Liver (tissue), 9 donors: Measurements from ENCODE around the gene FAM53B. TPM values are rescaled to one million over a fixed set of nuclear protein-coding genes. Genes with fewer than 3 reads are reported as not detected.
A peak's percentile ranks its signal among the peaks of the same experiment; 100 is the strongest.

Source experiments
- DNase-seq: peaks from one replicate; pipeline ENCODE4 v3.0.0-alpha.2; 2017; ENCODE audit warnings: low spot score
- H3K27ac ChIP-seq, 2 donors: one replicate each; pipeline ENCODE4 v1.7.0; 2013; ENCODE audit warnings: inconsistent platforms in 2 of 2, low read length in 2 of 2, control low read depth in 1 of 2, low read depth in 1 of 2, mild to moderate bottlenecking in 1 of 2
- H3K27me3 ChIP-seq, 4 donors: one replicate each; pipeline versions ENCODE4 v1.6.1 to v1.7.0; 2013; ENCODE audit warnings: low read length in 3 of 4, inconsistent platforms in 1 of 4, mild to moderate bottlenecking in 1 of 4, moderate library complexity in 1 of 4; ENCODE audit not compliant: control insufficient read depth in 4 of 4, insufficient read depth in 4 of 4
- H3K36me3 ChIP-seq, 4 donors: one replicate each; pipeline versions ENCODE4 v1.6.1 to v1.7.0; 2013; ENCODE audit warnings: low read length in 3 of 4, mild to moderate bottlenecking in 3 of 4, low read depth in 1 of 4, moderate library complexity in 1 of 4; ENCODE audit not compliant: control insufficient read depth in 4 of 4, insufficient read depth in 3 of 4
- H3K4me1 ChIP-seq, 4 donors: one replicate each; pipeline versions ENCODE4 v1.6.1 to v1.7.0; 2013; ENCODE audit warnings: low read length in 3 of 4, mild to moderate bottlenecking in 3 of 4, moderate library complexity in 1 of 4; ENCODE audit not compliant: control insufficient read depth in 4 of 4, insufficient read depth in 4 of 4
- H3K4me3 ChIP-seq, 3 donors: one replicate each; pipeline versions ENCODE4 v1.6.1 to v1.7.0; 2013; ENCODE audit warnings: low read length in 3 of 3, control low read depth in 1 of 3, low read depth in 1 of 3, mild to moderate bottlenecking in 1 of 3
- H3K9ac ChIP-seq, 2 donors: one replicate each; pipeline ENCODE4 v1.7.0; 2013; ENCODE audit warnings: low read length in 2 of 2, mild to moderate bottlenecking in 2 of 2, moderate library complexity in 2 of 2, control low read depth in 1 of 2, low read depth in 1 of 2
- H3K9me3 ChIP-seq, 4 donors: one replicate each; pipeline versions ENCODE4 v1.6.1 to v1.7.0; 2013; ENCODE audit warnings: low read length in 3 of 4; ENCODE audit not compliant: control insufficient read depth in 4 of 4
- EGR1 ChIP-seq, 2 donors: IDR thresholded peaks; 2 replicates each; pipeline ENCODE4 v1.6.1; 2016 to 2018; ENCODE audit warnings: antibody characterized with exemption in 2 of 2, low read depth in 2 of 2
- FOXA1 ChIP-seq: IDR thresholded peaks from 2 replicates; pipeline ENCODE4 v1.6.1; 2016; ENCODE audit warnings: antibody characterized with exemption
- FOXA2 ChIP-seq: IDR thresholded peaks from 2 replicates; pipeline ENCODE4 v1.6.1; 2016; ENCODE audit warnings: antibody characterized with exemption
- GABPA ChIP-seq, 2 donors: IDR thresholded peaks in 1 of 2; conservative IDR thresholded peaks in 1 of 2; 2 replicates each; pipeline ENCODE4 v1.6.1; 2016; ENCODE audit warnings: antibody characterized with exemption in 2 of 2, mild to moderate bottlenecking in 1 of 2, moderate library complexity in 1 of 2
- HNF4A ChIP-seq, 2 donors: conservative IDR thresholded peaks; 2 replicates each; pipeline ENCODE4 v1.6.1; 2016; ENCODE audit warnings: antibody characterized with exemption in 2 of 2, mild to moderate bottlenecking in 2 of 2
- HNF4G ChIP-seq: IDR thresholded peaks from 2 replicates; pipeline ENCODE4 v1.6.1; 2016; ENCODE audit warnings: antibody characterized with exemption
- JUND ChIP-seq, 2 donors: IDR thresholded peaks; 2 replicates each; pipeline ENCODE4 v1.6.1; 2016; ENCODE audit warnings: antibody characterized with exemption in 2 of 2
- NR2F2 ChIP-seq: IDR thresholded peaks from 2 replicates; pipeline ENCODE4 v1.6.1; 2016; ENCODE audit warnings: antibody characterized with exemption
- RAD21 ChIP-seq, 2 donors: IDR thresholded peaks; 2 replicates each; pipeline ENCODE4 v1.6.1; 2016; ENCODE audit warnings: antibody characterized with exemption in 2 of 2, mild to moderate bottlenecking in 2 of 2
- RXRA ChIP-seq, 2 donors: IDR thresholded peaks; 2 replicates each; pipeline ENCODE4 v1.6.1; 2017 to 2018; ENCODE audit warnings: antibody characterized with exemption in 2 of 2, mild to moderate bottlenecking in 1 of 2
- SP1 ChIP-seq: IDR thresholded peaks from 2 replicates; pipeline ENCODE4 v1.6.1; 2018; ENCODE audit warnings: antibody characterized with exemption, mild to moderate bottlenecking
- TAF1 ChIP-seq: conservative IDR thresholded peaks from 2 replicates; pipeline ENCODE4 v1.6.1; 2016; ENCODE audit warnings: antibody characterized with exemption, mild to moderate bottlenecking
- YY1 ChIP-seq: IDR thresholded peaks from 2 replicates; pipeline ENCODE4 v1.6.1; 2016; ENCODE audit warnings: antibody characterized with exemption, mild to moderate bottlenecking
- WGBS: extraction: QIAGEN DNeasy Blood & Tissue Kit; methylation state at CpG from one replicate; pipeline ENCODE4 v1.1.7; 2013; 5-methylcytosine and 5-hydroxymethylcytosine counted together
- polyA plus RNA-seq, 2 donors: library from polyadenylated mRNA; stranded (reverse) in 1 of 2; unstranded in 1 of 2; fragments of 200-250 nt in 1 of 2; fragments of >200 nt in 1 of 2; fragmentation: Nextera tagmentation in 1 of 2; extraction: Ambion mirVana in 1 of 2; gene quantifications; one replicate each; pipeline versions ENCODE4 v1.2.1 to v1.2.3, GENCODE V29; 2013 to 2015
- total RNA-seq, 2 donors: library from RNA; depleted of rRNA; stranded (reverse); fragments of >200 nt; gene quantifications; one replicate each; pipeline ENCODE4 v1.2.3, GENCODE V29; 2014
- TF ChIP-seq, protein P1 (sequence below): IDR thresholded peaks from 2 replicates; pipeline ENCODE4 v1.6.1; 2016; ENCODE audit warnings: antibody characterized with exemption
- TF ChIP-seq, protein P2 (sequence below): IDR thresholded peaks from 2 replicates; pipeline ENCODE4 v1.6.1; 2016; ENCODE audit warnings: antibody characterized with exemption
- TF ChIP-seq, protein P3 (sequence below): IDR thresholded peaks from 2 replicates; pipeline ENCODE4 v1.6.1; 2016; ENCODE audit warnings: antibody characterized with exemption, mild to moderate bottlenecking
- TF ChIP-seq, protein P4 (sequence below): IDR thresholded peaks from 2 replicates; pipeline ENCODE4 v1.6.1; 2016; ENCODE audit warnings: antibody characterized with exemption
- donor health status: healthy.
- donor health status: healthy.
- donor health status: healthy.
- donor health status: healthy.
- donor health status: healthy.

Gene FAM53B
- total and polyA plus RNA-seq, 4 donors: 1.1 to 24.0 (median 6.3) TPM

DNA sequence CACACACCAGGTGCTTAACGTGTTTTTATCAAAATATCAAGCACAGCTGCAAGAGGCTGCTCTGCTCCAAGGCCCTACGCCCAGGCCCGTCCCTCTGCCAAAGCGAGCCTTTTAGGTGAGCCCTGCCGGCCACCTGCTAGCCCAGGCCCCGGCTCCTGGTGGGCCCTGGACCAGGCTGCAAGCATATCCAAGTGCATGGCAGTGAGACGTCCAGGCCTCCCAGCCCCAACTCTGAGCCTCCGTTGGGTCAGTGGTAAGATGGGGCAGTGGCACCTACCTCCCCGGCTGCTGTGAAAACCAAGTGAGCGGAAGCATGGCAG, 146.4 kb downstream of the FAM53B start:
- Histone ChIP-seq H3K4me3 (no peak overlapping the region), H3K9ac (no peak overlapping the region), H3K27me3 (no peaks in the 10 kb centered on the region), H3K27ac (no peak overlapping the region), H3K36me3 (no peaks in the 10 kb centered on the region), H3K9me3 (no peaks in the 10 kb centered on the region), H3K4me1 (peaks cover 0 to 7% (median 0%) of the 10 kb centered on the region in 4 donors)
- TF ChIP-seq FOXA1 (no peak), GABPA (IDR thresholded peaks at IDR 0.05 in 1 of 2, conservative IDR thresholded peaks at IDR 0.05 in 1 of 2) (no peak), HNF4G (no peak), RXRA (IDR thresholded peaks at IDR 0.05) (no peak)
- 94% methylated on average over 10 of the region's 10 CpGs for WGBS
- DNase-seq: no peak

DNA sequence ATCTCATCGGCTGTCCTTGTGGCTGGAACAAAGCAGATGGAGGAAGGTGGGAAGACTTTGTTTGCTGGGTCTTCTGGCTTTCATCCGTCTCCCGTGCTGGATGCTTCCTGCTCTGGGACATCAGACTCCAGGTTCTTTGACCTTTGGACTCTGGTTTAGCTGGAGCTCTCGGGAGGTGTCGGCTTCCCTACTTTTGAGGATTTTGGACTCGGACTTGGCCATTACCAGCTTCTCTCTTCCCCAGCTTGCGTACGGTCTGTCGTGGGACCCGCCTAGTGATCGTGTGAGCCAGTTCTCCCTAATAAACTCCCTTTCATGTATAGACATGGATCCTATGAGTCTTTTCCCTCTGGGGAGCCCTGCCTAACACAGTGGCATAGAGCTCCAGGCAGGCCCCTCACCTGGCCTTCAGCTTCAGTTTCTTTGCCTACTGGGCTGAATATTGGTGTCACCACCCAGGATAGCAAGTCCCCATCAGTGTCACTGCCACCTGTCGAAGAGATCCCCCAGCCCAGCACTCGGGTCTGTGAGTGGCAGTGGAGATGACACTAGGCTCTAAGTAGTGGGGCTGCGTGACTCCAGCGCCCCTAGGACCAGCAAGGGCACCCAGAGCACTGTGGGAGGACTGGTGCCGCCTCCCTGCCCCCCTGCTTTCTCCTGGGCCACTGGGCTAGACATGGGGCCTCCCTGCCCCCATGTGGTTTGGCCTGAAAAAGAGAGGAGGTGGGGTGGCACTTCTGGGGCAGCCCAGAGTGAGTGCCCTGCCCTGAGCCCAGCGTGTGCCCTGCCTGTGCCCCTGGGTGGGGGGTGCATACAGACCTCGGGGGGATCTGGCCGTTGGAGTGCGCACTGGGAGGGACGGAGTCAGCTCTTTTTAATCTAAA, 147.0 kb downstream of the FAM53B start:
- no peaks in the 10 kb centered on the region for H3K27me3 ChIP-seq
- peaks cover 0 to 7% (median 0%) of the 10 kb centered on the region in 4 donors for H3K4me1 ChIP-seq
- H3K27ac ChIP-seq: no peak overlapping the region
- H3K9me3 ChIP-seq: no peaks in the 10 kb centered on the region
- H3K9ac ChIP-seq: no peak overlapping the region
- H3K36me3 ChIP-seq: no peaks in the 10 kb centered on the region
- no peak for DNase-seq
- TF ChIP-seq HNF4A (conservative IDR thresholded peaks at IDR 0.05) (peak; percentile 70 to 85), HNF4G (peak; percentile 72)
- TF ChIP-seq, protein P1, sequence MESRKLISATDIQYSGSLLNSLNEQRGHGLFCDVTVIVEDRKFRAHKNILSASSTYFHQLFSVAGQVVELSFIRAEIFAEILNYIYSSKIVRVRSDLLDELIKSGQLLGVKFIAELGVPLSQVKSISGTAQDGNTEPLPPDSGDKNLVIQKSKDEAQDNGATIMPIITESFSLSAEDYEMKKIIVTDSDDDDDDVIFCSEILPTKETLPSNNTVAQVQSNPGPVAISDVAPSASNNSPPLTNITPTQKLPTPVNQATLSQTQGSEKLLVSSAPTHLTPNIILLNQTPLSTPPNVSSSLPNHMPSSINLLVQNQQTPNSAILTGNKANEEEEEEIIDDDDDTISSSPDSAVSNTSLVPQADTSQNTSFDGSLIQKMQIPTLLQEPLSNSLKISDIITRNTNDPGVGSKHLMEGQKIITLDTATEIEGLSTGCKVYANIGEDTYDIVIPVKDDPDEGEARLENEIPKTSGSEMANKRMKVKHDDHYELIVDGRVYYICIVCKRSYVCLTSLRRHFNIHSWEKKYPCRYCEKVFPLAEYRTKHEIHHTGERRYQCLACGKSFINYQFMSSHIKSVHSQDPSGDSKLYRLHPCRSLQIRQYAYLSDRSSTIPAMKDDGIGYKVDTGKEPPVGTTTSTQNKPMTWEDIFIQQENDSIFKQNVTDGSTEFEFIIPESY: no peak
- 70% methylated on average over 21 of the region's 21 CpGs for WGBS
- no peak overlapping the region for H3K4me3 ChIP-seq

DNA sequence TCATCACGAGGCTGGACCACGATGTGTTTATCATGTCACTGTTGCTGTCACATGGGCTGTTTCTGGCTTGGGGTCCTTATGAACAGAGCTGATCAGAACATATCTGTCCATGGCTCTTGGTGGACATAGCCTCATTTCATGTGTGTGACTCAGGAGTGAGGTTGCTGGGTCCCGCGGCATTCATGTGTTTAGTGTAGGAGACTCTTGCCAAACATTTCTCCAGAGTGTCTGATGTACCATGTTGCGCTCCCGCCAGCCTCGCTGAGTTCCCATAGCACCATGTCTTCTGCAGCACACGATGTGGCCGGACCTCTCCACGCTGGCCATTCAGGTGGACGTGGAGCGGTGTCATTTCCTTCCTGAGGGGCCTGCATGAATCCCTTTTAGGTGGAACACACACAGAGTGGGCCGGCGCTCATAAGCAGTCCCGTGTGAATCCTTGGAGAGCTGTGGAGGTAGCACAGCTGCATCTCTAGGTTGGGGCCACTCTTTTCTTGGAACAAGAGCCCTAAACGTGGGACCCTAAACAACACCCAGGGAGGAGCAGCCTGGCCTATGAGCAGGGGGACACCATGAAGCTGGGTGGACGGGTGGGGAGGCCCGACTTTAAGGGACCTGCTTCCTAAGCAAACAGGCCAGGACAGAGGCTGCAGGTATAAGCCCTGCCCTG, 147.9 kb downstream of the FAM53B start:
- no peak overlapping the region for H3K4me3 ChIP-seq
- H3K9ac ChIP-seq: no peak overlapping the region
- 91% methylated on average over 18 of the region's 18 CpGs for WGBS
- H3K27ac ChIP-seq: no peak overlapping the region
- H3K36me3 ChIP-seq: no peaks in the 10 kb centered on the region
- DNase-seq: no peak
- no peaks in the 10 kb centered on the region for H3K9me3 ChIP-seq
- H3K27me3 ChIP-seq: no peaks in the 10 kb centered on the region
- peaks cover 0 to 7% (median 0%) of the 10 kb centered on the region in 4 donors for H3K4me1 ChIP-seq
- TF ChIP-seq GABPA (IDR thresholded peaks at IDR 0.05 in 1 of 2, conservative IDR thresholded peaks at IDR 0.05 in 1 of 2) (no peak), SP1 (no peak), JUND (IDR thresholded peaks at IDR 0.05) (no peak), FOXA1 (no peak), FOXA2 (no peak), RAD21 (IDR thresholded peaks at IDR 0.05) (no peak), HNF4G (no peak), NR2F2 (no peak), TAF1 (no peak), HNF4A (conservative IDR thresholded peaks at IDR 0.05) (no peak), EGR1 (IDR thresholded peaks at IDR 0.05; ENCODE audit: low read depth in 2 of 2) (no peak), YY1 (no peak), RXRA (IDR thresholded peaks at IDR 0.05) (no peak)
- TF ChIP-seq, protein P2, sequence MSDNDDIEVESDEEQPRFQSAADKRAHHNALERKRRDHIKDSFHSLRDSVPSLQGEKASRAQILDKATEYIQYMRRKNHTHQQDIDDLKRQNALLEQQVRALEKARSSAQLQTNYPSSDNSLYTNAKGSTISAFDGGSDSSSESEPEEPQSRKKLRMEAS: no peak
- TF ChIP-seq, protein P1: no peak
- TF ChIP-seq, protein P3, sequence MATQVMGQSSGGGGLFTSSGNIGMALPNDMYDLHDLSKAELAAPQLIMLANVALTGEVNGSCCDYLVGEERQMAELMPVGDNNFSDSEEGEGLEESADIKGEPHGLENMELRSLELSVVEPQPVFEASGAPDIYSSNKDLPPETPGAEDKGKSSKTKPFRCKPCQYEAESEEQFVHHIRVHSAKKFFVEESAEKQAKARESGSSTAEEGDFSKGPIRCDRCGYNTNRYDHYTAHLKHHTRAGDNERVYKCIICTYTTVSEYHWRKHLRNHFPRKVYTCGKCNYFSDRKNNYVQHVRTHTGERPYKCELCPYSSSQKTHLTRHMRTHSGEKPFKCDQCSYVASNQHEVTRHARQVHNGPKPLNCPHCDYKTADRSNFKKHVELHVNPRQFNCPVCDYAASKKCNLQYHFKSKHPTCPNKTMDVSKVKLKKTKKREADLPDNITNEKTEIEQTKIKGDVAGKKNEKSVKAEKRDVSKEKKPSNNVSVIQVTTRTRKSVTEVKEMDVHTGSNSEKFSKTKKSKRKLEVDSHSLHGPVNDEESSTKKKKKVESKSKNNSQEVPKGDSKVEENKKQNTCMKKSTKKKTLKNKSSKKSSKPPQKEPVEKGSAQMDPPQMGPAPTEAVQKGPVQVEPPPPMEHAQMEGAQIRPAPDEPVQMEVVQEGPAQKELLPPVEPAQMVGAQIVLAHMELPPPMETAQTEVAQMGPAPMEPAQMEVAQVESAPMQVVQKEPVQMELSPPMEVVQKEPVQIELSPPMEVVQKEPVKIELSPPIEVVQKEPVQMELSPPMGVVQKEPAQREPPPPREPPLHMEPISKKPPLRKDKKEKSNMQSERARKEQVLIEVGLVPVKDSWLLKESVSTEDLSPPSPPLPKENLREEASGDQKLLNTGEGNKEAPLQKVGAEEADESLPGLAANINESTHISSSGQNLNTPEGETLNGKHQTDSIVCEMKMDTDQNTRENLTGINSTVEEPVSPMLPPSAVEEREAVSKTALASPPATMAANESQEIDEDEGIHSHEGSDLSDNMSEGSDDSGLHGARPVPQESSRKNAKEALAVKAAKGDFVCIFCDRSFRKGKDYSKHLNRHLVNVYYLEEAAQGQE: no peak
- TF ChIP-seq, protein P4, sequence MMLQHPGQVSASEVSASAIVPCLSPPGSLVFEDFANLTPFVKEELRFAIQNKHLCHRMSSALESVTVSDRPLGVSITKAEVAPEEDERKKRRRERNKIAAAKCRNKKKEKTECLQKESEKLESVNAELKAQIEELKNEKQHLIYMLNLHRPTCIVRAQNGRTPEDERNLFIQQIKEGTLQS: no peak
